ENCODE measurements around the gene DHX8.

The DHX8 gene

GRCh38 chr17:43546319-43547188 is 62.8 kb downstream of the DHX8 start, which contains the start of gene ETV4:
ETV4 (minus strand) TSS chr17:43546340; CDS start chr17:43545617, 723 bp downstream.
- Histone ChIP-seq H3K79me2 (ENCODE audit: control insufficient read depth, low read length) (no peaks in the 10 kb centered on the region), H3K4me2 (ENCODE audit: low read length) (peak within 1 kb of the TSS; percentile 89), H3K27me3 (ENCODE audit: control insufficient read depth, low read length) (peaks cover 64% of the 10 kb centered on the region), H4K20me1 (ENCODE audit: control insufficient read depth, insufficient read depth, low read depth, low read length) (peaks cover 7% of the 10 kb centered on the region; the same call in 1 of the 2 replicates), H3K4me3 (ENCODE audit: low read length) (peak within 1 kb of the TSS; percentile 70), H3K4me1 (ENCODE audit: control insufficient read depth, low read length) (peaks cover 21% of the 10 kb centered on the region), H3K9me2 (replicated peaks; ENCODE audit: control insufficient read depth, low read length) (no peaks in the 10 kb centered on the region), H3K9me3 (ENCODE audit: control insufficient read depth, insufficient read depth, low read length) (no peaks in the 10 kb centered on the region), H3F3A (ENCODE audit: control insufficient read depth, insufficient read depth) (no peaks in the 10 kb centered on the region), H3K27ac (ENCODE audit: low read depth, low read length) (no peak within 1 kb of the TSS), H3K36me3 (ENCODE audit: control insufficient read depth, low read length) (no peaks in the 10 kb centered on the region)
- TF ChIP-seq EZH2phosphoT487 (IDR thresholded peaks at IDR 0.05; ENCODE audit: borderline replicate concordance, low read length) (peak; percentile 83; the same call in 1 of the 2 replicates), CTCF (IDR thresholded peaks at IDR 0.05; ENCODE audit: low read depth, low read length, poor library complexity, severe bottlenecking) (no peak)

- Histone ChIP-seq H3K4me3 (ENCODE audit: low read length) (no peak overlapping the region), H4K20me1 (ENCODE audit: control insufficient read depth, insufficient read depth, low read depth, low read length) (peaks cover 7% of the 10 kb centered on the region; the same call in 1 of the 2 replicates), H3K27ac (ENCODE audit: low read depth, low read length) (no peak overlapping the region), H3K36me3 (ENCODE audit: control insufficient read depth, low read length) (no peaks in the 10 kb centered on the region), H3F3A (ENCODE audit: control insufficient read depth, insufficient read depth) (no peaks in the 10 kb centered on the region), H3K27me3 (ENCODE audit: control insufficient read depth, low read length) (peaks cover 58% of the 10 kb centered on the region), H3K4me1 (ENCODE audit: control insufficient read depth, low read length) (peaks cover 21% of the 10 kb centered on the region), H3K9me2 (replicated peaks; ENCODE audit: control insufficient read depth, low read length) (no peaks in the 10 kb centered on the region), H3K9me3 (ENCODE audit: control insufficient read depth, insufficient read depth, low read length) (no peaks in the 10 kb centered on the region), H3K79me2 (ENCODE audit: control insufficient read depth, low read length) (no peaks in the 10 kb centered on the region), H3K4me2 (ENCODE audit: low read length) (no peak overlapping the region)
- TF ChIP-seq CTCF (IDR thresholded peaks at IDR 0.05; ENCODE audit: low read depth, low read length, poor library complexity, severe bottlenecking) (no peak), EZH2phosphoT487 (IDR thresholded peaks at IDR 0.05; ENCODE audit: borderline replicate concordance, low read length) (no peak)
Measured at GRCh38 chr17:43547189-43547550, 63.4 kb downstream of the DHX8 start.

GRCh38 chr17:43547659-43548256 is 64.0 kb downstream of the DHX8 start:
- Histone ChIP-seq H3K4me1 (ENCODE audit: control insufficient read depth, low read length) (peaks cover 21% of the 10 kb centered on the region), H3K4me3 (ENCODE audit: low read length) (no peak overlapping the region), H4K20me1 (ENCODE audit: control insufficient read depth, insufficient read depth, low read depth, low read length) (peaks cover 7% of the 10 kb centered on the region; the same call in 1 of the 2 replicates), H3F3A (ENCODE audit: control insufficient read depth, insufficient read depth) (no peaks in the 10 kb centered on the region), H3K27me3 (ENCODE audit: control insufficient read depth, low read length) (peaks cover 54% of the 10 kb centered on the region), H3K9me3 (ENCODE audit: control insufficient read depth, insufficient read depth, low read length) (no peaks in the 10 kb centered on the region), H3K36me3 (ENCODE audit: control insufficient read depth, low read length) (no peaks in the 10 kb centered on the region), H3K4me2 (ENCODE audit: low read length) (no peak overlapping the region), H3K27ac (ENCODE audit: low read depth, low read length) (no peak overlapping the region), H3K79me2 (ENCODE audit: control insufficient read depth, low read length) (no peaks in the 10 kb centered on the region), H3K9me2 (replicated peaks; ENCODE audit: control insufficient read depth, low read length) (no peaks in the 10 kb centered on the region)
- TF ChIP-seq EZH2phosphoT487 (IDR thresholded peaks at IDR 0.05; ENCODE audit: borderline replicate concordance, low read length) (no peak), CTCF (IDR thresholded peaks at IDR 0.05; ENCODE audit: low read depth, low read length, poor library complexity, severe bottlenecking) (no peak)
